CD4-positive, alpha-beta T cell treated with Interleukin-2 at 100 ng/mL for 4 hours (primary cell): Measurements from ENCODE around the gene ZNF655.
"Not testable (repeated sequence)": the region's sequence is repeated elsewhere in the genome, so short reads cannot be mapped to it uniquely, and the experiment has no call there.

Experiments used
- DNase-seq: peaks from one replicate; pipeline ENCODE4 v3.0.0-alpha.2; 2020; ENCODE audit warnings: low spot score

ZNF655 gene

GRCh38 chr7:99560834-99561736, 2.6 kb downstream of the ZNF655 start:
- DNase-seq = no peak

GRCh38 chr7:99561737-99562051, 3.3 kb downstream of the ZNF655 start:
- DNase-seq = no peak

GRCh38 chr7:99562114-99562784, 3.8 kb downstream of the ZNF655 start:
- DNase-seq = no peak

- DNase-seq = peak; percentile 68
Measured at GRCh38 chr7:99562832-99563231, 4.4 kb downstream of the ZNF655 start.

- DNase-seq = no peak
Measured at GRCh38 chr7:99563650-99564049, 5.2 kb downstream of the ZNF655 start.

GRCh38 chr7:99568770-99569169, 10.3 kb downstream of the ZNF655 start:
- not testable (repeated sequence) for DNase-seq

- no peak for DNase-seq
Measured at GRCh38 chr7:99571768-99572167, 13.3 kb downstream of the ZNF655 start.

GRCh38 chr7:99573257-99573656, 14.8 kb downstream of the ZNF655 start:
- DNase-seq = no peak

GRCh38 chr7:99576251-99576650, 17.8 kb downstream of the ZNF655 start:
- no peak for DNase-seq

- DNase-seq = no peak
Measured at GRCh38 chr7:99579281-99579955, 21.0 kb downstream of the ZNF655 start.

GRCh38 chr7:99579956-99580777, 21.7 kb downstream of the ZNF655 start:
- peak; percentile 57 for DNase-seq

- not testable (repeated sequence) for DNase-seq
Measured at GRCh38 chr7:99580778-99581332, 22.4 kb downstream of the ZNF655 start.

GRCh38 chr7:99588868-99589267, 30.4 kb downstream of the ZNF655 start:
- DNase-seq = no peak

GRCh38 chr7:99594948-99595745, 36.7 kb downstream of the ZNF655 start:
- DNase-seq = no peak

- DNase-seq = no peak
Measured at GRCh38 chr7:99596408-99596955, 38.0 kb downstream of the ZNF655 start.

GRCh38 chr7:99597762-99598501, 39.5 kb downstream of the ZNF655 start, which contains the start of gene TMEM225B:
TSS of gene TMEM225B (plus strand) at chr7:99598267. CDS start at chr7:99604389, 6,122 bp downstream.
- no peak for DNase-seq

GRCh38 chr7:99599836-99600235, 41.4 kb downstream of the ZNF655 start:
- DNase-seq = no peak

- DNase-seq = no peak
Measured at GRCh38 chr7:99601656-99602310, 43.3 kb downstream of the ZNF655 start.

- DNase-seq = no peak
Measured at GRCh38 chr7:99605527-99605926, 47.1 kb downstream of the ZNF655 start.
